K562 (cell line): ENCODE results near the gene CACNA1C. TPM values are rescaled to one million over a fixed set of nuclear protein-coding genes. Genes with fewer than 3 reads are reported as not detected.

Experiments
- ATAC-seq: fragments of 200-7000 bp; cut with Tn5 transposase; 3 replicates; pipeline ENCODE4 v1.9.1; 2020; ENCODE audit warnings: moderate library complexity
- BruUV-seq: library from RNA; stranded (reverse); fragments of 400-500 nt; replicated peaks from 2 replicates; lab custom pipeline; 2021; lab: Mats Ljungman, UMichigan
- CTCF ChIA-PET: fragments of 300-600 bp; formaldehyde crosslinking; extraction: SDS; loops from one replicate; lab custom pipeline; 2021; ENCODE audit warnings: low intra/inter-chr PET ratio; lab: Yijun Ruan, JAX
- POLR2A ChIA-PET: fragments of 300-600, 350-650 bp; sonication (Branson Sonifier 250); formaldehyde crosslinking; extraction: SDS; loops from one replicate; lab custom pipeline; 2021; ENCODE audit warnings: antibody characterized with exemption, inconsistent platforms; lab: Yijun Ruan, JAX
- DNase-seq, 4 experiments: peaks; one replicate each; pipeline versions ENCODE4 v3.0.0 to v3.0.0-alpha.2; 2011 to 2018; ENCODE audit warnings: low spot score in 3 of 4, mixed read lengths in 3 of 4; ENCODE audit errors: extremely low read depth in 1 of 4
- FAIRE-seq: peaks from 2 replicates; lab custom pipeline; 2011; peaks lifted over from hg19 to GRCh38; lab: Jason Lieb, UNC
- H2AFZ ChIP-seq: 2 replicates; pipeline ENCODE4 v1.6.0; 2011; ENCODE audit warnings: low read depth, low read length, control low read depth, inconsistent platforms
- H3K27ac ChIP-seq: fragments of 200-600 bp; 3 replicates; pipeline ENCODE4 v1.8.0; 2011; ENCODE audit warnings: low read depth, mild to moderate bottlenecking, control low read depth, inconsistent platforms, low read length, moderate library complexity, mixed read lengths; ENCODE audit errors: extremely low read depth
- H3K27me3 ChIP-seq, 2 experiments: fragments of 300-600 bp in 1 of 2; 2 replicates in 1 of 2; 3 replicates in 1 of 2; pipeline versions ENCODE4 v1.6.0 to v1.8.0; 2011; ENCODE audit warnings: inconsistent platforms in 2 of 2, low read length in 2 of 2, mild to moderate bottlenecking in 1 of 2, mixed read lengths in 1 of 2, moderate library complexity in 1 of 2; ENCODE audit not compliant: control insufficient read depth in 2 of 2, insufficient read depth in 2 of 2
- H3K36me3 ChIP-seq: fragments of 300-600 bp; 3 replicates; pipeline ENCODE4 v1.8.0; 2011; ENCODE audit warnings: mild to moderate bottlenecking, low read length, inconsistent platforms; ENCODE audit not compliant: control insufficient read depth, insufficient read depth
- H3K4me1 ChIP-seq, 2 experiments: fragments of 200-600 bp in 1 of 2; replicated peaks in 1 of 2; 2 replicates in 1 of 2; 3 replicates in 1 of 2; pipeline versions ENCODE4 v1.5.1 to v1.8.0; 2011; ENCODE audit warnings: inconsistent platforms in 2 of 2, low read length in 2 of 2, mild to moderate bottlenecking in 1 of 2, mixed read lengths in 1 of 2, moderate library complexity in 1 of 2; ENCODE audit not compliant: control insufficient read depth in 2 of 2, insufficient read depth in 2 of 2
- H3K4me2 ChIP-seq: 2 replicates; pipeline ENCODE4 v1.6.1; 2011; ENCODE audit warnings: low read length, control low read depth, inconsistent platforms, mixed read lengths; ENCODE audit not compliant: insufficient read depth
- H3K4me3 ChIP-seq: fragments of 200-600 bp; sonication (generic), shearing (Covaris generic); 2 replicates; pipeline ENCODE4 v1.5.1; 2016; ENCODE audit warnings: control low read depth, inconsistent platforms
- H3K79me2 ChIP-seq: fragments of 200-600 bp; 3 replicates; pipeline ENCODE4 v1.8.0; 2011; ENCODE audit warnings: low read length, inconsistent platforms; ENCODE audit not compliant: control insufficient read depth, insufficient read depth
- H3K9ac ChIP-seq, 2 experiments: 2 replicates each; pipeline versions ENCODE4 v1.6.0 to v1.6.1; 2011; ENCODE audit warnings: low read depth in 2 of 2, low read length in 2 of 2, control low read depth in 1 of 2, inconsistent platforms in 1 of 2, mild to moderate bottlenecking in 1 of 2, mixed read lengths in 1 of 2; ENCODE audit not compliant: insufficient read depth in 1 of 2
- H3K9me1 ChIP-seq: one replicate; pipeline ENCODE4 v1.6.0; 2011; ENCODE audit warnings: inconsistent platforms, mild to moderate bottlenecking, low read length, moderate library complexity; ENCODE audit not compliant: control insufficient read depth, insufficient read depth
- H3K9me3 ChIP-seq: replicated peaks from 2 replicates; pipeline ENCODE4 v1.5.1; 2011; ENCODE audit warnings: low read depth, low read length, inconsistent platforms; ENCODE audit not compliant: control insufficient read depth, insufficient read depth
- H4K20me1 ChIP-seq: replicated peaks from 2 replicates; pipeline ENCODE4 v1.6.1; 2011; ENCODE audit warnings: low read length, inconsistent platforms, mixed read lengths; ENCODE audit not compliant: control insufficient read depth, insufficient read depth
- ADNP ChIP-seq: fragments of 200-800 bp; sonication (Bioruptor generic); IDR thresholded peaks from 2 replicates; pipeline ENCODE4 v1.6.1; 2016; ENCODE audit warnings: missing genetic modification characterization, missing compliant biosample characterization
- ARID1B ChIP-seq: fragments of 450-650 bp; IDR thresholded peaks from 2 replicates; pipeline ENCODE4 v1.6.1; 2016; ENCODE audit warnings: antibody characterized with exemption, mild to moderate bottlenecking, inconsistent platforms
- HDAC3 ChIP-seq: fragments of 450-650 bp; IDR thresholded peaks from 2 replicates; pipeline ENCODE4 v1.6.1; 2018; ENCODE audit warnings: borderline replicate concordance, mild to moderate bottlenecking, moderate library complexity; ENCODE audit not compliant: partially characterized antibody
- MAFF ChIP-seq: IDR thresholded peaks from 2 replicates; pipeline ENCODE4 v1.6.1; 2012; ENCODE audit warnings: low read length, improper control_type of control experiment
- PTTG1 ChIP-seq: fragments of 450-650 bp; IDR thresholded peaks from 2 replicates; pipeline ENCODE4 v1.6.1; 2016; ENCODE audit warnings: low read depth, mild to moderate bottlenecking, missing genetic modification characterization, missing compliant biosample characterization
- U2AF1 ChIP-seq: fragments of 200-400 bp; formaldehyde crosslinking; optimal IDR thresholded peaks from 2 replicates; pipeline ENCODE3; 2017; ENCODE audit warnings: mild to moderate bottlenecking, low read depth, low read length, moderate library complexity
- ZNF239 ChIP-seq: fragments of 250-450 bp; sonication (Bioruptor Pico); IDR thresholded peaks from 2 replicates; pipeline ENCODE4 v1.4.0; 2020; ENCODE audit warnings: mild to moderate bottlenecking
- ZNF707 ChIP-seq: fragments of 250-450 bp; sonication (Bioruptor Pico); conservative IDR thresholded peaks from 2 replicates; pipeline ENCODE4 v1.8.0; 2022; ENCODE audit warnings: inconsistent platforms, mild to moderate bottlenecking, moderate library complexity
- WGBS: fragments of 100-300 bp; shearing (Covaris generic); methylation state at CpG from one replicate; pipeline ENCODE4 v1.1.6; 2016; ENCODE audit warnings: low coverage, mixed read lengths; ENCODE audit not compliant: insufficient coverage; ENCODE audit errors: missing lambda C conversion rate; 5-methylcytosine and 5-hydroxymethylcytosine counted together
- in situ Hi-C: fragments of 300-500 bp; cut with MboI; formaldehyde crosslinking; loops from 4 replicates; pipeline ENCODE4 v1.15.0; 2018; ENCODE audit warnings: inconsistent platforms, mixed read lengths
- intact Hi-C: fragments of 100-400 bp; cut with micrococcal nuclease; formaldehyde crosslinking; loops from 2 replicates; pipeline ENCODE4 v1.14.2; 2022
- polyA plus RNA-seq, 8 experiments: library from polyadenylated mRNA; depleted of rRNA in 4 of 8; stranded (reverse) in 5 of 8; unstranded in 3 of 8; fragments of >200 nt; fragmentation: Nextera tagmentation in 2 of 8; fragmentation: Illumina TruSeq in 1 of 8; extraction: Ambion mirVana in 2 of 8; extraction: Trizol in 1 of 8; gene quantifications; 2 replicates each; pipeline versions ENCODE4 v1.2.1 to v1.2.3, GENCODE V29; 2011 to 2014; ENCODE audit warnings: inconsistent platforms in 1 of 8, missing spikeins in 1 of 8
- total RNA-seq, 7 experiments: library from RNA; depleted of rRNA in 6 of 7; stranded (reverse); fragments of >200 nt in 6 of 7; fragmentation: Illumina TruSeq in 2 of 7; extraction: Trizol in 2 of 7; gene quantifications; 2 replicates each; pipeline versions ENCODE4 v1.2.1 to v1.2.3, GENCODE V29; 2011 to 2021; ENCODE audit warnings: low replicate concordance in 1 of 7
- TF ChIP-seq, protein P1 (sequence below): fragments of 250-450 bp; sonication (Bioruptor Pico); IDR thresholded peaks from 2 replicates; pipeline ENCODE4 v1.8.0; 2021; ENCODE audit warnings: moderate library complexity, mild to moderate bottlenecking, inconsistent platforms
- TF ChIP-seq, protein P2 (sequence below): fragments of 150-350 bp; conservative IDR thresholded peaks from 2 replicates; pipeline ENCODE4 v1.6.1; 2014; ENCODE audit warnings: low read length
- TF ChIP-seq, protein P3 (sequence below): fragments of 250-450 bp; sonication (Bioruptor Pico); IDR thresholded peaks from 2 replicates; pipeline ENCODE4 v1.4.0; 2020; ENCODE audit warnings: mild to moderate bottlenecking, moderate library complexity

Gene CACNA1C
- total and polyA plus RNA-seq, 9 of the 15 experiments (the other 6 are each of a cell fraction or from before 2014, with no cell fraction given) = not detected

DNA sequence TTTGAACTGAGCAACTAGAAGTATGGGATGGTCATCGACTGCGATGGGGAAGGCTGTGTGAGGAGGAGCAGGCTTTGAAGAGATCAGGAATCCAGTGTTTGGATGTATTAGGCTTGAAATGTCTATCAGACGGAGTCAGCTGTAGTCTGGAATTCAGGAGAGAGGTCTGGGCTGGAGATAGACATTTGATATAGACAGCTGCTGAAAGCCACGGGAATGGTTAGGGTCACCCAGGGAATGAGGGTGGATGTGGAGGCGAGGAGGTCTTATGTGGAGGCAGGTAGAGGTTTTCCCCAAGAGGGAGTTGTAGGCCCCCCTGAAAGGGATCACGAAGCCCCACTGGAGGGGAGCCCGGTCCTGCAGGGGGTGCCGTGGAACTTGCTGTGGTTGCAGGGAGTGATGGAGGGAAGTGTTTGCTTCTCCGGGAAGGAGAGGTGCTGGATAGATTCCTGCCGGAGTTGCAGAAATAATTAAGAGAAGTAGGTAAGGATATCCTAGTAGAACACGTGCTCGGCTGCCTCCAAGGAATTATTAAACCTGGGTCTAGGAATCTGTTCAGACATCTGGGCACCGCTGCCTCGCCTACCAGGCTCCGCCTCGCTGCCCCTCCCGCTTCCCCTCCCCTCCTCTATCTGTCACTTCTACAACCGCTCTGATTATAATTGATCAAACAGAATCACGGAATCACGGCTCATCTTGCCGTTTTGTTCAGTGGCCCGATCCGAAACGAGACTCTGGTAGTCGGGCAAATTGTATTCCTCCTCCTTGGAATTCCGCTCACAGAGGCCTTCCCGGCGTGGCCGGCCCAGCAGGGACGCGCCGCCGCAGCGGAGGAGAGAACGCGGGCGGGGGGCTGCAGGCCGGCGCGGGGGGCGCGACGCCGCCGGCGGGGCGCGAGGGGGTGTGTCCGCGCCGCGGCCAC, 826 bp upstream of the CACNA1C start:
- no TSS peak for BruUV-seq
- FAIRE-seq = no peak
- POLR2A ChIA-PET = no interaction called here
- intact Hi-C loops (no loop called here), in situ Hi-C loops (loop anchor here (10.0 to 25.0 kb wide), 2 partner anchors 235 to 533 kb away; no protein-coding TSS in a partner anchor)
- H4K20me1 ChIP-seq = no peaks in the 10 kb centered on the region
- no peaks in the 10 kb centered on the region for H3K9me1 ChIP-seq
- H3K27me3 ChIP-seq = peaks cover 0 to 17% of the 10 kb centered on the region in 2 experiments; a peak in 2 of 5 replicates
- no peaks in the 10 kb centered on the region for H3K4me1 ChIP-seq
- ATAC-seq = no peak
- no peaks in the 10 kb centered on the region for H3K36me3 ChIP-seq
- H3K9me3 ChIP-seq = no peaks in the 10 kb centered on the region
- CTCF ChIA-PET = no interaction called here
- WGBS = 24% methylated on average over 23 of the region's 52 CpGs
- no peak overlapping the region for H3K4me3 ChIP-seq
- no peak overlapping the region for H3K27ac ChIP-seq
- H3K79me2 ChIP-seq = no peaks in the 10 kb centered on the region
- H3K4me2 ChIP-seq = no peak overlapping the region
- no peak overlapping the region for H2AFZ ChIP-seq
- no peak overlapping the region for H3K9ac ChIP-seq
- DNase-seq = no peak
- TF ChIP-seq ZNF707 (CRISPR knock-in tag) = no peak
- TF ChIP-seq ZNF239 = no peak
- TF ChIP-seq ADNP (tag) = no peak
- no peak for TF ChIP-seq MAFF
- TF ChIP-seq, protein P1, sequence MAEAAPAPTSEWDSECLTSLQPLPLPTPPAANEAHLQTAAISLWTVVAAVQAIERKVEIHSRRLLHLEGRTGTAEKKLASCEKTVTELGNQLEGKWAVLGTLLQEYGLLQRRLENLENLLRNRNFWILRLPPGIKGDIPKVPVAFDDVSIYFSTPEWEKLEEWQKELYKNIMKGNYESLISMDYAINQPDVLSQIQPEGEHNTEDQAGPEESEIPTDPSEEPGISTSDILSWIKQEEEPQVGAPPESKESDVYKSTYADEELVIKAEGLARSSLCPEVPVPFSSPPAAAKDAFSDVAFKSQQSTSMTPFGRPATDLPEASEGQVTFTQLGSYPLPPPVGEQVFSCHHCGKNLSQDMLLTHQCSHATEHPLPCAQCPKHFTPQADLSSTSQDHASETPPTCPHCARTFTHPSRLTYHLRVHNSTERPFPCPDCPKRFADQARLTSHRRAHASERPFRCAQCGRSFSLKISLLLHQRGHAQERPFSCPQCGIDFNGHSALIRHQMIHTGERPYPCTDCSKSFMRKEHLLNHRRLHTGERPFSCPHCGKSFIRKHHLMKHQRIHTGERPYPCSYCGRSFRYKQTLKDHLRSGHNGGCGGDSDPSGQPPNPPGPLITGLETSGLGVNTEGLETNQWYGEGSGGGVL (CRISPR knock-in tag) = no peak
- TF ChIP-seq, protein P2, sequence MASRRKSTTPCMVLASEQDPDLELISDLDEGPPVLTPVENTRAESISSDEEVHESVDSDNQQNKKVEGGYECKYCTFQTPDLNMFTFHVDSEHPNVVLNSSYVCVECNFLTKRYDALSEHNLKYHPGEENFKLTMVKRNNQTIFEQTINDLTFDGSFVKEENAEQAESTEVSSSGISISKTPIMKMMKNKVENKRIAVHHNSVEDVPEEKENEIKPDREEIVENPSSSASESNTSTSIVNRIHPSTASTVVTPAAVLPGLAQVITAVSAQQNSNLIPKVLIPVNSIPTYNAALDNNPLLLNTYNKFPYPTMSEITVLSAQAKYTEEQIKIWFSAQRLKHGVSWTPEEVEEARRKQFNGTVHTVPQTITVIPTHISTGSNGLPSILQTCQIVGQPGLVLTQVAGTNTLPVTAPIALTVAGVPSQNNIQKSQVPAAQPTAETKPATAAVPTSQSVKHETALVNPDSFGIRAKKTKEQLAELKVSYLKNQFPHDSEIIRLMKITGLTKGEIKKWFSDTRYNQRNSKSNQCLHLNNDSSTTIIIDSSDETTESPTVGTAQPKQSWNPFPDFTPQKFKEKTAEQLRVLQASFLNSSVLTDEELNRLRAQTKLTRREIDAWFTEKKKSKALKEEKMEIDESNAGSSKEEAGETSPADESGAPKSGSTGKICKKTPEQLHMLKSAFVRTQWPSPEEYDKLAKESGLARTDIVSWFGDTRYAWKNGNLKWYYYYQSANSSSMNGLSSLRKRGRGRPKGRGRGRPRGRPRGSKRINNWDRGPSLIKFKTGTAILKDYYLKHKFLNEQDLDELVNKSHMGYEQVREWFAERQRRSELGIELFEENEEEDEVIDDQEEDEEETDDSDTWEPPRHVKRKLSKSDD = no peak
- no peak for TF ChIP-seq PTTG1
- no peak for TF ChIP-seq HDAC3
- TF ChIP-seq U2AF1 = no peak
- TF ChIP-seq ARID1B = no peak
- TF ChIP-seq, protein P3, sequence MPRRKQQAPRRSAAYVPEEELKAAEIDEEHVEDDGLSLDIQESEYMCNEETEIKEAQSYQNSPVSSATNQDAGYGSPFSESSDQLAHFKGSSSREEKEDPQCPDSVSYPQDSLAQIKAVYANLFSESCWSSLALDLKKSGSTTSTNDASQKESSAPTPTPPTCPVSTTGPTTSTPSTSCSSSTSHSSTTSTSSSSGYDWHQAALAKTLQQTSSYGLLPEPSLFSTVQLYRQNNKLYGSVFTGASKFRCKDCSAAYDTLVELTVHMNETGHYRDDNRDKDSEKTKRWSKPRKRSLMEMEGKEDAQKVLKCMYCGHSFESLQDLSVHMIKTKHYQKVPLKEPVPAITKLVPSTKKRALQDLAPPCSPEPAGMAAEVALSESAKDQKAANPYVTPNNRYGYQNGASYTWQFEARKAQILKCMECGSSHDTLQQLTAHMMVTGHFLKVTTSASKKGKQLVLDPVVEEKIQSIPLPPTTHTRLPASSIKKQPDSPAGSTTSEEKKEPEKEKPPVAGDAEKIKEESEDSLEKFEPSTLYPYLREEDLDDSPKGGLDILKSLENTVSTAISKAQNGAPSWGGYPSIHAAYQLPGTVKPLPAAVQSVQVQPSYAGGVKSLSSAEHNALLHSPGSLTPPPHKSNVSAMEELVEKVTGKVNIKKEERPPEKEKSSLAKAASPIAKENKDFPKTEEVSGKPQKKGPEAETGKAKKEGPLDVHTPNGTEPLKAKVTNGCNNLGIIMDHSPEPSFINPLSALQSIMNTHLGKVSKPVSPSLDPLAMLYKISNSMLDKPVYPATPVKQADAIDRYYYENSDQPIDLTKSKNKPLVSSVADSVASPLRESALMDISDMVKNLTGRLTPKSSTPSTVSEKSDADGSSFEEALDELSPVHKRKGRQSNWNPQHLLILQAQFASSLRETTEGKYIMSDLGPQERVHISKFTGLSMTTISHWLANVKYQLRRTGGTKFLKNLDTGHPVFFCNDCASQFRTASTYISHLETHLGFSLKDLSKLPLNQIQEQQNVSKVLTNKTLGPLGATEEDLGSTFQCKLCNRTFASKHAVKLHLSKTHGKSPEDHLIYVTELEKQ = no peak
